OCI-LY1 (cell line): ENCODE data around the gene ULK4.

Source experiments
- CTCF ChIP-seq: fragments of 200-600 bp; sonication (generic), shearing (Covaris generic); IDR thresholded peaks from 2 replicates; pipeline ENCODE4 v1.5.1; 2017; ENCODE audit warnings: mild to moderate bottlenecking, antibody characterized with exemption, low read length, moderate library complexity, mixed read lengths
- EZH2 ChIP-seq: fragments of 200-600 bp; sonication (generic), shearing (Covaris generic); IDR thresholded peaks from 2 replicates; pipeline ENCODE4 v1.8.0; 2017; ENCODE audit warnings: borderline replicate concordance, mixed run types, mild to moderate bottlenecking, antibody characterized with exemption, low read length, moderate library complexity, mixed read lengths

DNA sequence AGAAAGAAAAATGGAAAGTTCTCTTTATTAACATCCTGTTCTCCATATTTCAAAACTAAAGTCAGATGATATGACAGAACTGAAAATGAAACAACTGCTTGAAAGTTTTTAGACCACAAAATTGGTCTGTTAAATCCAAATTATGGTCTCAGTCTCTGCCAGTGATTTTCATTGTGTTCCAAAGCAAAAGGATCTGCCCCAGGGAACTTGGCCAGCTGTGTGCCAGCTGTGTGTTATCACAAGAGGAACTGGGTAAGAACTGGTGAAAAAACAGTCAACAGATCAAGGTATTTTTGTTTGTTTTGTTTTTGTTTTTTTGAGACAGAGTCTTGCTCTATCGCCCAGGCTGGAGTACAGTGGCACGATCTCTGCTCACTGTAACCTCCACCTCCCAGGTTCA lies 439.3 kb downstream of the ULK4 start:
- TF ChIP-seq CTCF (no peak), EZH2 (no peak)
